Measurements from ENCODE around the gene CD300E. TPM values are rescaled to one million over a fixed set of nuclear protein-coding genes. Genes with fewer than 3 reads are reported as not detected.

The CD300E gene
- polyA plus RNA-seq, 1 donor from 2014 or later, result not detected

DNA sequence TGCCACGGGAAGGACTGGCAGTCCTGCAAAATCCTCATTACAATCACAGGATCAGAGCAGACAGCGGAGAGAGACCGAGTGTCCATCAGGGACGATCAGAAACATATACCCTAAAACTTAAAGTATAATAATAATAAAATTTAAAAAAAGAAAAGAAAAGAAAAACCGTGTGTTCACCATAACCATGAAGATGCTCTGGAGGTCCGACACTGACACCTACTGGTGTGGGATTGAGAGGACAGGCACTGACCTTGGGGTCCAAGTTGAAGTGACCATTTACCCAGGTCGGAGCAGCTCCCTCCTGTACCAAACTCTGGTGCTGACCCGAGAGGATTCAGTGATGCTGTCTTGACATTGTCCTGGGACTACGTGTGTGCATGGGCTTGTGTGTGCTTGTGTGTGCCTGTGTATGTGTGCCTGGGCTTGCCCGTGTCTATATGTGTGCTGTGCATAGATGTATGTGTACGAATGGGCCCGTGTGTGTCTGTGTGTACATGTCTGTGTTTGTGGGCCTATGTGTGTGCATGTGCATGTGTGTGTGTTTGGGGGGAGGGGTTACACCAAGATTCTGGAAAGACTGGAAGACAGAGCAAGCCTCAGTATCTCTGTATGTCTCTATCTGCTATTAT, 21.5 kb downstream of the CD300E start:
- Histone ChIP-seq H4K20me1 (ENCODE audit: insufficient read depth) (no peaks in the 10 kb centered on the region), H3K27me3 (ENCODE audit: insufficient read depth, low read depth, low read length) (no peaks in the 10 kb centered on the region), H2AFZ (ENCODE audit: low read depth, low read length) (no peak overlapping the region), H3K9ac (ENCODE audit: low read length) (no peak overlapping the region), H3K27ac (ENCODE audit: low read length) (no peak overlapping the region), H3K36me3 (ENCODE audit: insufficient read depth, low read length) (no peaks in the 10 kb centered on the region), H3K4me3 (ENCODE audit: low read length) (no peak overlapping the region), H3K9me3 (ENCODE audit: low read length) (no peaks in the 10 kb centered on the region), H3K4me2 (ENCODE audit: low read length) (no peak overlapping the region), H3K9me2 (ENCODE audit: insufficient read depth, low read length) (no peaks in the 10 kb centered on the region), H3F3A (ENCODE audit: insufficient read depth, low read length, poor library complexity, severe bottlenecking) (no peaks in the 10 kb centered on the region), H3K79me2 (replicated peaks; ENCODE audit: insufficient read depth, low read length) (no peaks in the 10 kb centered on the region)
- TF ChIP-seq RAD21 (conservative IDR thresholded peaks at IDR 0.05) (peak; percentile 57), MXI1 (conservative IDR thresholded peaks at IDR 0.05; ENCODE audit: poor library complexity, severe bottlenecking) (no peak), TAF1 (IDR thresholded peaks at IDR 0.05; ENCODE audit: low read depth) (no peak), SMC3 (conservative IDR thresholded peaks at IDR 0.05; ENCODE audit: poor library complexity) (peak; percentile 13), POLR2AphosphoS5 (IDR thresholded peaks at IDR 0.05) (no peak), EZH2 (IDR thresholded peaks at IDR 0.05; ENCODE audit: borderline replicate concordance, insufficient read depth, low read length, poor library complexity, severe bottlenecking) (no peak), EP300 (conservative IDR thresholded peaks at IDR 0.05; ENCODE audit: poor library complexity, severe bottlenecking) (no peak)
- TF ChIP-seq, protein P1, sequence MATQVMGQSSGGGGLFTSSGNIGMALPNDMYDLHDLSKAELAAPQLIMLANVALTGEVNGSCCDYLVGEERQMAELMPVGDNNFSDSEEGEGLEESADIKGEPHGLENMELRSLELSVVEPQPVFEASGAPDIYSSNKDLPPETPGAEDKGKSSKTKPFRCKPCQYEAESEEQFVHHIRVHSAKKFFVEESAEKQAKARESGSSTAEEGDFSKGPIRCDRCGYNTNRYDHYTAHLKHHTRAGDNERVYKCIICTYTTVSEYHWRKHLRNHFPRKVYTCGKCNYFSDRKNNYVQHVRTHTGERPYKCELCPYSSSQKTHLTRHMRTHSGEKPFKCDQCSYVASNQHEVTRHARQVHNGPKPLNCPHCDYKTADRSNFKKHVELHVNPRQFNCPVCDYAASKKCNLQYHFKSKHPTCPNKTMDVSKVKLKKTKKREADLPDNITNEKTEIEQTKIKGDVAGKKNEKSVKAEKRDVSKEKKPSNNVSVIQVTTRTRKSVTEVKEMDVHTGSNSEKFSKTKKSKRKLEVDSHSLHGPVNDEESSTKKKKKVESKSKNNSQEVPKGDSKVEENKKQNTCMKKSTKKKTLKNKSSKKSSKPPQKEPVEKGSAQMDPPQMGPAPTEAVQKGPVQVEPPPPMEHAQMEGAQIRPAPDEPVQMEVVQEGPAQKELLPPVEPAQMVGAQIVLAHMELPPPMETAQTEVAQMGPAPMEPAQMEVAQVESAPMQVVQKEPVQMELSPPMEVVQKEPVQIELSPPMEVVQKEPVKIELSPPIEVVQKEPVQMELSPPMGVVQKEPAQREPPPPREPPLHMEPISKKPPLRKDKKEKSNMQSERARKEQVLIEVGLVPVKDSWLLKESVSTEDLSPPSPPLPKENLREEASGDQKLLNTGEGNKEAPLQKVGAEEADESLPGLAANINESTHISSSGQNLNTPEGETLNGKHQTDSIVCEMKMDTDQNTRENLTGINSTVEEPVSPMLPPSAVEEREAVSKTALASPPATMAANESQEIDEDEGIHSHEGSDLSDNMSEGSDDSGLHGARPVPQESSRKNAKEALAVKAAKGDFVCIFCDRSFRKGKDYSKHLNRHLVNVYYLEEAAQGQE (IDR thresholded peaks at IDR 0.05; ENCODE audit: borderline replicate concordance), result no peak
- TF ChIP-seq, protein P2, sequence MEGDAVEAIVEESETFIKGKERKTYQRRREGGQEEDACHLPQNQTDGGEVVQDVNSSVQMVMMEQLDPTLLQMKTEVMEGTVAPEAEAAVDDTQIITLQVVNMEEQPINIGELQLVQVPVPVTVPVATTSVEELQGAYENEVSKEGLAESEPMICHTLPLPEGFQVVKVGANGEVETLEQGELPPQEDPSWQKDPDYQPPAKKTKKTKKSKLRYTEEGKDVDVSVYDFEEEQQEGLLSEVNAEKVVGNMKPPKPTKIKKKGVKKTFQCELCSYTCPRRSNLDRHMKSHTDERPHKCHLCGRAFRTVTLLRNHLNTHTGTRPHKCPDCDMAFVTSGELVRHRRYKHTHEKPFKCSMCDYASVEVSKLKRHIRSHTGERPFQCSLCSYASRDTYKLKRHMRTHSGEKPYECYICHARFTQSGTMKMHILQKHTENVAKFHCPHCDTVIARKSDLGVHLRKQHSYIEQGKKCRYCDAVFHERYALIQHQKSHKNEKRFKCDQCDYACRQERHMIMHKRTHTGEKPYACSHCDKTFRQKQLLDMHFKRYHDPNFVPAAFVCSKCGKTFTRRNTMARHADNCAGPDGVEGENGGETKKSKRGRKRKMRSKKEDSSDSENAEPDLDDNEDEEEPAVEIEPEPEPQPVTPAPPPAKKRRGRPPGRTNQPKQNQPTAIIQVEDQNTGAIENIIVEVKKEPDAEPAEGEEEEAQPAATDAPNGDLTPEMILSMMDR (IDR thresholded peaks at IDR 0.05; ENCODE audit: poor library complexity, severe bottlenecking), result peak; percentile 63

DNA sequence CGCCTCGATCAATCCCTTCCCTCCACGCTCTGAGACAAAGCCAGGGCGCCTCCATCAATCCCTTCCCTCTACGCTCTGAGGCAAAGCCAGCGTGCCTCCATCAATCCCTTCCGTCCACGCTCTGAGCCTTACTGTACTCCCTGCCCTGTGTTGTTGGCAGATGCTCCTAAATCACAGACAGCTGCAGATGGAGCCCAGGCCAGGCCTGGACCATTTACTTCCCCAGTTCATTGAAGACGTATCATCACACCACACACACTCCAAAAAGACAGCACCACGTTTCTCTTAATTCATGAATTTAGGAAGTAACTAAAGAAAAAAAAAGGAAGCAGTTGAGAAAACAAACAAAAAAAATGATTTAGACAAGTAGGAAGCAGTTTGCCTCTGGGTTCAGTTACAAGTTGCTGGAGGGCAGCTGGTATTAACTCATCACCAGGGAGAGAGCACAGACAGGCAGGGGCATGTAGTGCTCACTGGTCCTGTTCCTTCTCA, 24.0 kb downstream of the CD300E start:
- H3K27ac ChIP-seq (ENCODE audit: low read length), result no peak overlapping the region
- H3K9me3 ChIP-seq (ENCODE audit: low read length), result no peaks in the 10 kb centered on the region
- H2AFZ ChIP-seq (ENCODE audit: low read depth, low read length), result no peak overlapping the region
- H3K4me2 ChIP-seq (ENCODE audit: low read length), result no peak overlapping the region
- no peak overlapping the region for H3K4me3 ChIP-seq (ENCODE audit: low read length)
- H3K9me2 ChIP-seq (ENCODE audit: insufficient read depth, low read length), result no peaks in the 10 kb centered on the region
- H3K27me3 ChIP-seq (ENCODE audit: insufficient read depth, low read depth, low read length), result no peaks in the 10 kb centered on the region
- no peaks in the 10 kb centered on the region for H3K79me2 ChIP-seq (replicated peaks; ENCODE audit: insufficient read depth, low read length)
- no peak overlapping the region for H3K9ac ChIP-seq (ENCODE audit: low read length)
- no peaks in the 10 kb centered on the region for H3F3A ChIP-seq (ENCODE audit: insufficient read depth, low read length, poor library complexity, severe bottlenecking)
- TF ChIP-seq SMC3 (conservative IDR thresholded peaks at IDR 0.05; ENCODE audit: poor library complexity) (no peak), POLR2AphosphoS5 (IDR thresholded peaks at IDR 0.05) (no peak), RAD21 (conservative IDR thresholded peaks at IDR 0.05) (no peak), MXI1 (conservative IDR thresholded peaks at IDR 0.05; ENCODE audit: poor library complexity, severe bottlenecking) (no peak), EZH2 (IDR thresholded peaks at IDR 0.05; ENCODE audit: borderline replicate concordance, insufficient read depth, low read length, poor library complexity, severe bottlenecking) (no peak), TAF1 (IDR thresholded peaks at IDR 0.05; ENCODE audit: low read depth) (no peak), EP300 (conservative IDR thresholded peaks at IDR 0.05; ENCODE audit: poor library complexity, severe bottlenecking) (no peak)
- TF ChIP-seq, protein P2 (IDR thresholded peaks at IDR 0.05; ENCODE audit: poor library complexity, severe bottlenecking), result no peak
- TF ChIP-seq, protein P1 (IDR thresholded peaks at IDR 0.05; ENCODE audit: borderline replicate concordance), result no peak
- H4K20me1 ChIP-seq (ENCODE audit: insufficient read depth), result no peaks in the 10 kb centered on the region
- H3K36me3 ChIP-seq (ENCODE audit: insufficient read depth, low read length), result no peaks in the 10 kb centered on the region
